C4-2B (cell line): ENCODE results near the gene KLHL36.

Experiments
- ZFX ChIP-seq: fragments of 450-650 bp; IDR thresholded peaks from 2 replicates; pipeline ENCODE4 v1.6.1; 2017
- TF ChIP-seq, protein P1 (sequence below): fragments of 450-650 bp; conservative IDR thresholded peaks from 2 replicates; pipeline ENCODE4 v1.5.1; 2017; ENCODE audit warnings: mild to moderate bottlenecking

DNA sequence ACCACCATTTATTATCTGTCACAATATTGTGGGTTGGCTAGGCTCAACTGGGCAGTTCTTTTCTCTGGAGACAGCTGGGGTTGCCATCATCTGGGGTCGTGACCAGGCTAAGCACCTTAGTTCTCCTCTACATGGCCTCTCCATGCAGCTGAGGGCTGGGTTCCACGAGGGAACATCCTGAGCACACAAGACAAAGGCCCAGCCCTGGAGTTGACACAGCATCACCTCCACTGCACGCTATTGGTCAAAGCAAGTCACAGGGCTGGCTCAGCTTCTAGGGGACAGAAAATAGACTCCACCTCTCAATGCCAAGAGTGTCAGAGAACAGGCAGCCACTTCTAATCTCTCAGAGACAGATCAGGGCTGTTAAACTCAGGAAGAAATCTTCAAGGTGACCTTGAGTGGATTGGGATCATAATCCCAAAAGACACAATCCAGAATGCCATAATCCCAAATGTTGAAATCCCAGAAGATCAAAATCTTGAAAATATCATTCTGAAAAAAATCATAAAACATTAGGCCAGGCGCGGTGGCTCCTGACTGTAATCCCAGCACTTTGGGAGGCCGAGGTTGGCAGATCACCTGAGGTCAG, 38.5 kb downstream of the KLHL36 start:
- TF ChIP-seq, protein P1, sequence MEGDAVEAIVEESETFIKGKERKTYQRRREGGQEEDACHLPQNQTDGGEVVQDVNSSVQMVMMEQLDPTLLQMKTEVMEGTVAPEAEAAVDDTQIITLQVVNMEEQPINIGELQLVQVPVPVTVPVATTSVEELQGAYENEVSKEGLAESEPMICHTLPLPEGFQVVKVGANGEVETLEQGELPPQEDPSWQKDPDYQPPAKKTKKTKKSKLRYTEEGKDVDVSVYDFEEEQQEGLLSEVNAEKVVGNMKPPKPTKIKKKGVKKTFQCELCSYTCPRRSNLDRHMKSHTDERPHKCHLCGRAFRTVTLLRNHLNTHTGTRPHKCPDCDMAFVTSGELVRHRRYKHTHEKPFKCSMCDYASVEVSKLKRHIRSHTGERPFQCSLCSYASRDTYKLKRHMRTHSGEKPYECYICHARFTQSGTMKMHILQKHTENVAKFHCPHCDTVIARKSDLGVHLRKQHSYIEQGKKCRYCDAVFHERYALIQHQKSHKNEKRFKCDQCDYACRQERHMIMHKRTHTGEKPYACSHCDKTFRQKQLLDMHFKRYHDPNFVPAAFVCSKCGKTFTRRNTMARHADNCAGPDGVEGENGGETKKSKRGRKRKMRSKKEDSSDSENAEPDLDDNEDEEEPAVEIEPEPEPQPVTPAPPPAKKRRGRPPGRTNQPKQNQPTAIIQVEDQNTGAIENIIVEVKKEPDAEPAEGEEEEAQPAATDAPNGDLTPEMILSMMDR = no peak
- no peak for TF ChIP-seq ZFX
